GM10266 (cell line): ENCODE results near the gene GXYLT2.

Source experiments
- DNase-seq: peaks from one replicate; pipeline ENCODE4 v3.0.0; 2012; ENCODE audit errors: extremely low spot score
- TF ChIP-seq, protein P1 (sequence below): IDR thresholded peaks from 2 replicates; pipeline ENCODE4 v1.5.1; 2012; ENCODE audit warnings: mild to moderate bottlenecking, low read depth; ENCODE audit not compliant: control insufficient read depth, insufficient read depth; ENCODE audit errors: missing control alignments

Gene GXYLT2

GRCh38 chr3:72974956-72975355, 87.1 kb downstream of the GXYLT2 start:
- DNase-seq: no peak
- TF ChIP-seq, protein P1, sequence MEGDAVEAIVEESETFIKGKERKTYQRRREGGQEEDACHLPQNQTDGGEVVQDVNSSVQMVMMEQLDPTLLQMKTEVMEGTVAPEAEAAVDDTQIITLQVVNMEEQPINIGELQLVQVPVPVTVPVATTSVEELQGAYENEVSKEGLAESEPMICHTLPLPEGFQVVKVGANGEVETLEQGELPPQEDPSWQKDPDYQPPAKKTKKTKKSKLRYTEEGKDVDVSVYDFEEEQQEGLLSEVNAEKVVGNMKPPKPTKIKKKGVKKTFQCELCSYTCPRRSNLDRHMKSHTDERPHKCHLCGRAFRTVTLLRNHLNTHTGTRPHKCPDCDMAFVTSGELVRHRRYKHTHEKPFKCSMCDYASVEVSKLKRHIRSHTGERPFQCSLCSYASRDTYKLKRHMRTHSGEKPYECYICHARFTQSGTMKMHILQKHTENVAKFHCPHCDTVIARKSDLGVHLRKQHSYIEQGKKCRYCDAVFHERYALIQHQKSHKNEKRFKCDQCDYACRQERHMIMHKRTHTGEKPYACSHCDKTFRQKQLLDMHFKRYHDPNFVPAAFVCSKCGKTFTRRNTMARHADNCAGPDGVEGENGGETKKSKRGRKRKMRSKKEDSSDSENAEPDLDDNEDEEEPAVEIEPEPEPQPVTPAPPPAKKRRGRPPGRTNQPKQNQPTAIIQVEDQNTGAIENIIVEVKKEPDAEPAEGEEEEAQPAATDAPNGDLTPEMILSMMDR: no peak

GRCh38 chr3:72976281-72976741, 88.5 kb downstream of the GXYLT2 start:
- TF ChIP-seq, protein P1: no peak
- no peak for DNase-seq

DNA sequence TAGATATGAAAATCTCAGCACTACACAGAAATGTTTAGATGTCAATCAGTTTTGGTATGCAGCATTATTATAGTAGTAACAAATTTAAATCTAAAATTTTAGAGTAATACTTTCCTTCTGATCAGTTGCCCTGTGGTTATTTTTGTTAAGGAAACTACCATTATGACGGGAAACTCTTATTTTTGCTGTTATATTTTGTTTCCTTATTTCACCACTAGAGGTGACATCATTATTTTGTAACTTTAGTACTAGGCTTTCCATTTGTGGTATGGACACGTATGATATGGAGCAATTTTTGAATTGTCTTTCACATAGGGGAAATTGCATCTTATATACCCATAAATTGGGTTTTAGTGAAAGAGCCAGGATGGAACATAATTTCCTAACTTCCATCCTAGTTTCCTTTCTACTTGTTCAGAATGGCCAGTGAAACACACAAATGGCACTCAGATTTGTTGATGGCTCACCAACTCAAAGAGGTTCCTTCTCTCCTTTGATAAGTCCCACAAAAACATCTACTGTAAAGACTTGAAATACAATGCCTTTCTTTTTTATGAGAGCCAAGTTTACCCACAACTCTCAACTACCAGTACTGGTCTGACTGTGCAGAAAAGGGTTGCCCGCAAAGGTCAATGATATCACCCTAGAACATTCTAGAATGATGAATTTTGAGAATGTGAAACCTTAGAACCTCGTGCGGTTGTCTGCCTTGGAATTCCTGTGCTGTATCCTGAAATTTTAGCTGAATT, 89.4 kb downstream of the GXYLT2 start:
- TF ChIP-seq, protein P1: no peak
- no peak for DNase-seq

- no peak for DNase-seq
- TF ChIP-seq, protein P1: no peak
Measured at GRCh38 chr3:72982609-72983366, 94.9 kb downstream of the GXYLT2 start.

DNA sequence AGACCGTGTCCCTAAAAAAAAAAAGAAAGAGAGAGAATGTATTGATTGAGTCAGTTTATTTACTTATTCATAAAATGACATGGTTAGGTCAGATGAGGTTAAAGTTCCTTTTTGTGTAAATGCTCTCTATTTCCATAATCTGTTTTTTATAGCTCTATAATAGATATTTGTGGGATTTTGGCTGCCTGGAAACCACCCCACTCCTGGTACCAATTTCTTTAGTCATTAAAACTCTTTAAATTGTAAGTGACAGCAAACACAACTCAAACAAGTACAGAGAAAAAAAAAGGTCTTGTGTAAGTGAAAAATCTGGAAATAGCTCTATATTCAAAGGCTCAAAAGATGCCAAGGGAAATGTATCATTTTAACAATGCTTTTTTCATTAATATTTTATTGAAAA, 97.7 kb downstream of the GXYLT2 start:
- DNase-seq: no peak
- TF ChIP-seq, protein P1: no peak

GRCh38 chr3:72990701-72991395, 103.0 kb downstream of the GXYLT2 start:
- TF ChIP-seq, protein P1: no peak
- DNase-seq: no peak

GRCh38 chr3:72991522-72991921, 103.7 kb downstream of the GXYLT2 start:
- no peak for DNase-seq
- TF ChIP-seq, protein P1: no peak
